NT2/D1 (cell line): ENCODE results near the gene OR1M1.

Experiments used
- SUZ12 ChIP-seq: IDR thresholded peaks from 2 replicates; pipeline ENCODE4 v1.6.1; 2011; ENCODE audit not compliant: insufficient read length, insufficient read depth; ENCODE audit errors: extremely low read depth
- YY1 ChIP-seq: IDR thresholded peaks from 2 replicates; pipeline ENCODE4 v1.6.1; 2011; ENCODE audit not compliant: insufficient read length, insufficient read depth
- ZNF274 ChIP-seq: IDR thresholded peaks from 2 replicates; pipeline ENCODE4 v1.6.1; 2011; ENCODE audit warnings: mild to moderate bottlenecking, low read depth, low read length

DNA sequence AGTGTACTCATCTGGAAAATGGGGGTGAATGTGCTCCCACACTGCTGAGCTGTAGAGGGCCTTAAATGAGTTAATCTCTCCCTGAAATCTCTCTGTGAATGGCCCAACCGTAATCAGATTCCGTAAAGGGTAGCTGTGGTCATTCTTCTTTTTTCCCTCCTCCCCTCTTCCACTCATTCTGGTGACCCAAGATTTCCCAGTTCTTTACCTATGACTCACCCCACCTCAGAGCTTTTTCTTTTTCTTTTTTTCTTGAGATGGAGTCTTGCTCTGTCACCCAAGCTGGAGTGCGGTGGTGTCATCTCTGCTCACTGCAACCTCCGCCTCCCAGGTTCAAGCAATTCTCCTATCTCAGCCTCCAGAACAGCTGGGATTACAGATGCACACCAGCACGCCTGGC is 43.3 kb upstream of the OR1M1 start:
- no peak for TF ChIP-seq YY1
- TF ChIP-seq ZNF274, result no peak
- TF ChIP-seq SUZ12, result no peak
